Esophagus muscularis mucosa (tissue), 4 donors: ENCODE results near the gene APOL6. TPM values are rescaled to one million over a fixed set of nuclear protein-coding genes. Genes with fewer than 3 reads are reported as not detected.

Source experiments
- DNase-seq: peaks from one replicate; pipeline ENCODE4 v3.0.0-alpha.2; 2017; ENCODE audit errors: extremely low spot score
- H3K27ac ChIP-seq, 4 donors: fragments of 200-600 bp; sonication (generic); replicated peaks in 1 of 4; 1 replicate in 3 of 4; 2 replicates in 1 of 4; pipeline ENCODE4 v1.5.1; 2016 to 2019; ENCODE audit warnings: mild to moderate bottlenecking in 1 of 4
- H3K27me3 ChIP-seq, 4 donors: fragments of 200-600 bp; sonication (generic); one replicate each; pipeline versions ENCODE4 v1.5.1 to v1.6.0; 2016 to 2019
- H3K36me3 ChIP-seq, 4 donors: fragments of 200-600 bp; sonication (generic); one replicate each; pipeline ENCODE4 v1.5.1; 2016 to 2019
- H3K4me1 ChIP-seq, 4 donors: fragments of 200-600 bp; sonication (generic); one replicate each; pipeline ENCODE4 v1.5.1; 2016 to 2019
- H3K4me3 ChIP-seq, 4 donors: fragments of 200-600 bp; sonication (generic); 1 replicate in 2 of 4; 2 replicates in 2 of 4; pipeline ENCODE4 v1.5.1; 2016 to 2019; ENCODE audit warnings: mild to moderate bottlenecking in 4 of 4, moderate library complexity in 1 of 4
- H3K9me3 ChIP-seq, 4 donors: fragments of 200-600 bp; sonication (generic); 1 replicate in 3 of 4; 2 replicates in 1 of 4; pipeline ENCODE4 v1.5.1; 2016 to 2019
- CTCF ChIP-seq, 3 experiments: fragments of 200-600 bp in 2 of 3; fragments of 450-650 bp in 1 of 3; sonication (generic) in 2 of 3; IDR thresholded peaks; one replicate each; pipeline ENCODE4 v1.5.1; 2017 to 2019; ENCODE audit warnings: antibody characterized with exemption in 3 of 3, mild to moderate bottlenecking in 2 of 3, moderate library complexity in 1 of 3
- EP300 ChIP-seq: sonication (generic); formaldehyde crosslinking; IDR thresholded peaks from one replicate; pipeline ENCODE4 v1.6.1; 2017; ENCODE audit warnings: antibody characterized with exemption
- POLR2A ChIP-seq: fragments of 450-650 bp; IDR thresholded peaks from one replicate; pipeline ENCODE4 v1.6.1; 2017; ENCODE audit warnings: antibody characterized with exemption, moderate library complexity, mild to moderate bottlenecking, low read depth
- POLR2AphosphoS5 ChIP-seq, 2 donors: sonication (generic); formaldehyde crosslinking; IDR thresholded peaks; one replicate each; pipeline ENCODE4 v1.6.1; 2017; ENCODE audit warnings: antibody characterized with exemption in 2 of 2
- WGBS: methylation state at CpG from one replicate; pipeline ENCODE4 v1.1.5; 2018; 5-methylcytosine and 5-hydroxymethylcytosine counted together
- intact Hi-C: fragments of 100-400 bp; cut with DNase I; formaldehyde crosslinking; loops from one replicate; pipeline ENCODE4 v1.15.1; 2023
- total RNA-seq, 4 donors: library from RNA; depleted of rRNA; stranded (reverse); fragments of >200 nt; gene quantifications; one replicate each; pipeline versions ENCODE4 v1.1.0 to v1.2.1, GENCODE V29; 2016

Gene APOL6
- total RNA-seq, 4 donors from 2014 or later: 10.1 to 21.0 (median 12.1) TPM

GRCh38 chr22:35630891-35631290 lies 17.4 kb upstream of the APOL6 start:
- H3K4me3 ChIP-seq: no peak overlapping the region
- DNase-seq: no peak
- H3K27ac ChIP-seq: peak overlapping the region in 3 of 4 donors; percentile 83 to 92 (median 91)
- TF ChIP-seq POLR2A (no peak), POLR2AphosphoS5 (IDR thresholded peaks at IDR 0.05) (no peak), EP300 (no peak), CTCF (IDR thresholded peaks at IDR 0.05) (no peak)
- peaks cover 16 to 37% (median 33%) of the 10 kb centered on the region in 4 donors for H3K4me1 ChIP-seq
- WGBS: 87% methylated on average over 9 of the region's 9 CpGs
- intact Hi-C loops: no loop called here
- no peaks in the 10 kb centered on the region for H3K36me3 ChIP-seq
- no peaks in the 10 kb centered on the region for H3K27me3 ChIP-seq
- no peaks in the 10 kb centered on the region for H3K9me3 ChIP-seq

- intact Hi-C loops: no loop called here
Observed at GRCh38 chr22:35631597-35631996, 16.6 kb upstream of the APOL6 start.

GRCh38 chr22:35632935-35633334 lies 15.3 kb upstream of the APOL6 start:
- WGBS: 90% methylated on average over 3 of the region's 3 CpGs
- Histone ChIP-seq H3K4me1 (peaks cover 16 to 37% (median 30%) of the 10 kb centered on the region in 4 donors), H3K36me3 (no peaks in the 10 kb centered on the region), H3K4me3 (no peak overlapping the region), H3K27ac (no peak overlapping the region), H3K9me3 (no peaks in the 10 kb centered on the region), H3K27me3 (no peaks in the 10 kb centered on the region)
- intact Hi-C loops: no loop called here
- no peak for TF ChIP-seq CTCF (IDR thresholded peaks at IDR 0.05)
- TF ChIP-seq EP300: no peak
- TF ChIP-seq POLR2A: no peak
- TF ChIP-seq POLR2AphosphoS5 (IDR thresholded peaks at IDR 0.05): no peak
- DNase-seq: no peak

More at GRCh38 chr22:35631597-35631996, 16.6 kb upstream of the APOL6 start:
- Histone ChIP-seq H3K9me3 (no peaks in the 10 kb centered on the region), H3K4me1 (peaks cover 15 to 35% (median 27%) of the 10 kb centered on the region in 4 donors), H3K27ac (no peak overlapping the region), H3K36me3 (no peaks in the 10 kb centered on the region), H3K4me3 (no peak overlapping the region), H3K27me3 (no peaks in the 10 kb centered on the region)
- 82% methylated on average over 5 of the region's 5 CpGs for WGBS
- no peak for DNase-seq
- TF ChIP-seq CTCF (IDR thresholded peaks at IDR 0.05): peak in 2 of 3 experiments; percentile 12 to 39
- TF ChIP-seq EP300: no peak
- TF ChIP-seq POLR2AphosphoS5 (IDR thresholded peaks at IDR 0.05): no peak
- no peak for TF ChIP-seq POLR2A

- Histone ChIP-seq H3K27ac (no peak overlapping the region), H3K4me1 (peaks cover 21 to 37% (median 34%) of the 10 kb centered on the region in 4 donors), H3K4me3 (no peak overlapping the region), H3K36me3 (no peaks in the 10 kb centered on the region), H3K9me3 (no peaks in the 10 kb centered on the region), H3K27me3 (no peaks in the 10 kb centered on the region)
- TF ChIP-seq POLR2A: no peak
- no peak for TF ChIP-seq POLR2AphosphoS5 (IDR thresholded peaks at IDR 0.05)
- TF ChIP-seq CTCF (IDR thresholded peaks at IDR 0.05): no peak
- TF ChIP-seq EP300: no peak
- DNase-seq: no peak
- WGBS: 90% methylated on average over 18 of the region's 18 CpGs
- intact Hi-C loops: no loop called here
Observed at GRCh38 chr22:35633520-35633919, 14.7 kb upstream of the APOL6 start.

- TF ChIP-seq EP300: no peak
- TF ChIP-seq CTCF (IDR thresholded peaks at IDR 0.05): no peak
- no peak for TF ChIP-seq POLR2AphosphoS5 (IDR thresholded peaks at IDR 0.05)
- TF ChIP-seq POLR2A: no peak
- Histone ChIP-seq H3K27me3 (no peaks in the 10 kb centered on the region), H3K36me3 (no peaks in the 10 kb centered on the region), H3K27ac (no peak overlapping the region), H3K9me3 (no peaks in the 10 kb centered on the region), H3K4me3 (no peak overlapping the region), H3K4me1 (peaks cover 26 to 39% (median 37%) of the 10 kb centered on the region in 4 donors)
- intact Hi-C loops: no loop called here
- WGBS: 87% methylated on average over 4 of the region's 5 CpGs
- DNase-seq: no peak
Observed at GRCh38 chr22:35634015-35634414, 14.2 kb upstream of the APOL6 start.
